ENCODE results near the gene SNCB.

GRCh38 chr5:176640616-176641015, 10.3 kb upstream of the SNCB start:
- TF ChIP-seq CTCF (IDR thresholded peaks at IDR 0.05; ENCODE audit: low read depth, low read length) (no peak), POLR2A (IDR thresholded peaks at IDR 0.05; ENCODE audit: extremely low read depth, insufficient read length) (no peak), MAX (IDR thresholded peaks at IDR 0.05; ENCODE audit: low read depth, low read length) (no peak), MYC (IDR thresholded peaks at IDR 0.05; ENCODE audit: low read depth, low read length) (no peak)
